ENCODE measurements around the gene GRK5.
"Not testable (repeated sequence)": the region's sequence is repeated elsewhere in the genome, so short reads cannot be mapped to it uniquely, and the experiment has no call there.

The GRK5 gene

DNA sequence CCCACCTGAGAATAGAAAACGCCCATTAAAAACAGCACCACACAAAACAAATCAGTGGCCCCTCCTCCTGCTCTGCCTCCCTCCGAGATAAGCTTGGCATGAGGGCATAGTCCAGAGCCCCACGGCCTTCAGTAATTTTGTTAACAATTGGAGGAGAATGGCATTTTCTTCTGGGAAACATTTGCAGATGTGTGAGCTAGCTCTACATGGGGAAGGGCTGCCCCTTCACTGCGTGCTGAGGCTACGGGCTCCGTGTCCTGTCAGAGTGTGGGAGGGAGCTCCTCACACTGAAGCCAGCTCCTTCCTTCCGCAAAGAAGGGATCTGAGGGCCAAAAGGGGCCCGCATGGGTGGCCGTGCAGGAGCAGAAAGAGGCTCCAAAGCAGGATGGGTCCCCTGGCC lies 15.2 kb downstream of the GRK5 start:
- DNase-seq = no peak
- intact Hi-C loops (cut with DNase I; ENCODE audit: low total_unique reads) = no loop called here
- H3K36me3 ChIP-seq = no peaks in the 10 kb centered on the region
- no peaks in the 10 kb centered on the region for H3K9me3 ChIP-seq
- H3K27me3 ChIP-seq = no peaks in the 10 kb centered on the region
- H3K27ac ChIP-seq = peak overlapping the region; percentile 80 to 85
- peaks cover 0 to 98% (median 84%) of the 10 kb centered on the region in 4 donors for H3K4me1 ChIP-seq
- TF ChIP-seq, protein P1, sequence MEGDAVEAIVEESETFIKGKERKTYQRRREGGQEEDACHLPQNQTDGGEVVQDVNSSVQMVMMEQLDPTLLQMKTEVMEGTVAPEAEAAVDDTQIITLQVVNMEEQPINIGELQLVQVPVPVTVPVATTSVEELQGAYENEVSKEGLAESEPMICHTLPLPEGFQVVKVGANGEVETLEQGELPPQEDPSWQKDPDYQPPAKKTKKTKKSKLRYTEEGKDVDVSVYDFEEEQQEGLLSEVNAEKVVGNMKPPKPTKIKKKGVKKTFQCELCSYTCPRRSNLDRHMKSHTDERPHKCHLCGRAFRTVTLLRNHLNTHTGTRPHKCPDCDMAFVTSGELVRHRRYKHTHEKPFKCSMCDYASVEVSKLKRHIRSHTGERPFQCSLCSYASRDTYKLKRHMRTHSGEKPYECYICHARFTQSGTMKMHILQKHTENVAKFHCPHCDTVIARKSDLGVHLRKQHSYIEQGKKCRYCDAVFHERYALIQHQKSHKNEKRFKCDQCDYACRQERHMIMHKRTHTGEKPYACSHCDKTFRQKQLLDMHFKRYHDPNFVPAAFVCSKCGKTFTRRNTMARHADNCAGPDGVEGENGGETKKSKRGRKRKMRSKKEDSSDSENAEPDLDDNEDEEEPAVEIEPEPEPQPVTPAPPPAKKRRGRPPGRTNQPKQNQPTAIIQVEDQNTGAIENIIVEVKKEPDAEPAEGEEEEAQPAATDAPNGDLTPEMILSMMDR (IDR thresholded peaks at IDR 0.05) = no peak
- peak overlapping the region in 1 of 2 donors; percentile 15 for H3K4me3 ChIP-seq

DNA sequence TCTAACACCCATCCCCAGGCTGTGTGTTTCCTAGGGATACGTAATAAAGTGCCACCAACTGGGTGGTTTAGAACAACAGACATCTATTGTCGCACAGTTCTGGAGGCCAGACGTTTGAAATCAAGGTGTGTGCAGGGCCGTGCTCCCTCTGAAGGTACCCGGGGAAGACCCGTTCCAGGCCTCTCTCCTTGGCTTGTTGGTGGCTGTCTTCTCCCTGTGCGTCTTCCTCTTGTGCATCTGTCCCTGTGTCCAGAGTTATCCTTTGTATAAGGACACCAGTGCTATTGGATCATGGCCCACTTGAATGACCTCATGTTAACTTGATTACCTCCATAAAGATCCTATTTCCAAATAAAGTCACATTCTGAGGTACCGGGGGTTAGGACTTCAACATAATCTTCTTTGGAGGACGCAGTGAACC lies 15.6 kb downstream of the GRK5 start:
- TF ChIP-seq, protein P1 (IDR thresholded peaks at IDR 0.05) = no peak
- intact Hi-C loops (cut with DNase I; ENCODE audit: low total_unique reads) = no loop called here
- Histone ChIP-seq H3K9me3 (no peaks in the 10 kb centered on the region), H3K4me3 (peak overlapping the region in 1 of 2 donors; percentile 15), H3K4me1 (peaks cover 0 to 96% (median 80%) of the 10 kb centered on the region in 4 donors), H3K27ac (peak overlapping the region; percentile 80 to 85), H3K36me3 (no peaks in the 10 kb centered on the region), H3K27me3 (no peaks in the 10 kb centered on the region)
- DNase-seq = no peak

DNA sequence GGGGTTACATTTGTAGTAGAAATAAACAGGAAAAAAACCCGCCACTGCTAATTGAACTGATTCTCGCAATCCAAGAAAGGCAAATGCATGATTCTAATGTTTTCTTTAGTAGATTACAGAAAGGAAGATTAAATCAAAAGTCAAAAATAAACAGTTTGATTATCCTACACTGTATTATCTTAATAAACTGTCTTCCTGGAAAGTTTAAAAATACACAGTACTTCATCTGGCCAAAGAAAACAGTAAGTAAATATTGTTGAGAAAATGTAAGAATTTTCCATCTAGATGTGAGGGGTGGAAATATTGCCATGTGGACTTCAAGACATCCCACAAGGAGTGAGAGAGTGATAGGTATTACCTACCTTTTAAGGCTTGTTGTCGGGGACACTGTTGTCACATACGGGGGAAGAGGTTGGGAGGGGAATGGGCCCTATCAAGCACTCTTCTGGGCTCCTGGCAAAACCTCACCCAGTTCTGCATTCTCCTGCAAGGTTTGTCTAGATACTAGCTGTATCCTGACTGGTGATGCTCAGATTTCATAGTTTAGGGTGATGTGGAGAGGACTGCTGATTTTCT lies 17.8 kb downstream of the GRK5 start:
- TF ChIP-seq, protein P1 (IDR thresholded peaks at IDR 0.05) = no peak
- H3K4me1 ChIP-seq = peaks cover 0 to 88% (median 58%) of the 10 kb centered on the region in 4 donors
- H3K27me3 ChIP-seq = no peaks in the 10 kb centered on the region
- DNase-seq = no peak
- H3K36me3 ChIP-seq = no peaks in the 10 kb centered on the region
- no peaks in the 10 kb centered on the region for H3K9me3 ChIP-seq
- no peak overlapping the region for H3K4me3 ChIP-seq
- intact Hi-C loops (cut with DNase I; ENCODE audit: low total_unique reads) = no loop called here
- peak overlapping the region; percentile 48 to 80 for H3K27ac ChIP-seq

DNA sequence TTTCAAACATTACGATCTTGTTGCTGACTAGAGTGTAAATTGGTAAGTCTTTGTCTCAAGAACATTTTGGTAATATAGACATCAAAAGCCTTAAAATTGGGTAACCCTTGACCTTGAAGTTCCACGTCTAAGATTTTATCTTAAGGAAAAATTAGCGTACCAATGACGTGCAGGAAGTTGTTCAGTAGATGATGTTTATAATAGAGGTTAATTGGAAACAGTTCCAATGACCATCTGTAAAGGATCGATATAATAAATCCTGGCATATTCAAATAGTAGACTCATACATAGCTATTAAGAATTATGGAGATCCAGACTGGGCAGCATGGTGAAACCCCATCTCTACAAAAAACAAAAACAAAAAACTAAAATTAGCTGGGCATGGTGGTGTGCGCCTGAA lies 20.5 kb downstream of the GRK5 start:
- Histone ChIP-seq H3K9me3 (no peaks in the 10 kb centered on the region), H3K27me3 (no peaks in the 10 kb centered on the region), H3K36me3 (no peaks in the 10 kb centered on the region), H3K4me3 (no peak overlapping the region), H3K27ac (no peak overlapping the region), H3K4me1 (peaks cover 0 to 66% (median 34%) of the 10 kb centered on the region in 4 donors)
- intact Hi-C loops (cut with DNase I; ENCODE audit: low total_unique reads) = no loop called here
- no peak for DNase-seq
- TF ChIP-seq, protein P1 (IDR thresholded peaks at IDR 0.05) = no peak

DNA sequence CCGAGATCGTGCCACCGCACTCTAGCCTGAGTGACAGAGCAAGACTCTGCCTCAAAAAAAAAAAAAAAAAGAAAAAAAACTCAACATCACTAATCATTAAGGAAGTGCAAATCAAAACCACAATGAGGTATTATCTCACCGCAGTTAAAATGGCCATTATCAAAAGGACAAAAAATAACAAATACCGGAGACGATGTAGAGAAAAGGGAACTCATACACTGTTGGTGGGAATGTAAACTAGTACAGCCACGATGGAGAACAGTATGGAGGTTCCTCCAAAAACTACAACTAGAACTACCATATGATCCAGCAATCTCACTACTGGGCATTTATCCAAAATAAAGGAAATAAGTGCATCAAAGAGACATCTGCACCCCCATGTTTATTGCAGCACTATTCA lies 24.3 kb downstream of the GRK5 start:
- Histone ChIP-seq H3K27ac (no peak overlapping the region), H3K4me3 (no peak overlapping the region), H3K36me3 (no peaks in the 10 kb centered on the region), H3K9me3 (no peaks in the 10 kb centered on the region), H3K27me3 (no peaks in the 10 kb centered on the region), H3K4me1 (peaks cover 0 to 66% (median 24%) of the 10 kb centered on the region in 4 donors)
- no peak for DNase-seq
- TF ChIP-seq, protein P1 (IDR thresholded peaks at IDR 0.05) = no peak
- intact Hi-C loops (cut with DNase I; ENCODE audit: low total_unique reads) = no loop called here

DNA sequence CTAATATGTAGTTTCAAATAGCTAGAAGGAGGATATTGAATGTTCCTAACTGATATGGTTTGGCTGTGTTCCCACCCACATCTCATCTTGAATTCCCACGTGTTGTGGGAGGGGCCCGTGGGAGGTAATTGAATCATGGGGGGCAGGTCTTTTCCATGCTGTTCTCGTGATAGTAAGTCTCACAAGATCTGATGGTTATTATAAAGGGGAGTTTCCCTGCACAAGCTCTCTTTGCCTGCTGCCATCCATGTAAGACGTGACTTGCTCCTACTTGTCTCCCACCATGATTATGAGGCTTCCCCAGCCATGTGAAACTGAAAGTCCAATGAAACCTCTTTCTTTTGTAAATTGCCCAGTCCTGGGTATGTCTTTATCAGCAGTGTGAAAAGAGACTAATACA lies 25.1 kb downstream of the GRK5 start:
- peaks cover 0 to 67% (median 24%) of the 10 kb centered on the region in 4 donors for H3K4me1 ChIP-seq

More for the DNA sequence above, 25.1 kb downstream of the GRK5 start:
- intact Hi-C loops (cut with DNase I; ENCODE audit: low total_unique reads); H3K27me3 ChIP-seq; DNase-seq; H3K27ac ChIP-seq; H3K9me3 ChIP-seq; H3K36me3 ChIP-seq; H3K4me3 ChIP-seq: not testable (repeated sequence)

All from tibial artery (tissue), 4 donors.